Measurements from ENCODE around the gene CORT. TPM values are rescaled to one million over a fixed set of nuclear protein-coding genes. Genes with fewer than 3 reads are reported as not detected.

The CORT gene
- total RNA-seq (under 1 TPM in 3 of 10 donors, not detected in 7; 0.25 to 0.52 (median 0.36) TPM), polyA plus RNA-seq (under 1 TPM; 0.13 to 0.66 TPM)
- long read RNA-seq, donor 1, result 0 reads
- long read RNA-seq, donor 2, result 0 reads
- long read RNA-seq, donor 3, result 0 reads

- Histone ChIP-seq H3K36me3 (peaks cover 0 to 8% (median 0%) of the 10 kb centered on the region in 9 donors), H3K9me3 (peaks cover 0 to 5% (median 0%) of the 10 kb centered on the region in 11 donors), H3K27ac (peak within 1 kb of the TSS in 1 of 10 donors; percentile 10), H3K27me3 (no peaks in the 10 kb centered on the region), H3K4me3 (no peak within 1 kb of the TSS), H3K4me1 (peaks cover 0 to 12% (median 0%) of the 10 kb centered on the region in 9 donors)
- intact Hi-C loops (cut with DNase I), result no loop called here
- DNase-seq (no peak), ATAC-seq (no peak)
- WGBS, 2 donors, result 83 to 88% methylated on average over 10 of the region's 10 CpGs
- no peak for TF ChIP-seq CTCF (IDR thresholded peaks at IDR 0.05)
Measured at GRCh38 chr1:10449751-10450150, at the start of gene CORT. Gene CORT (plus strand): TSS chr1:10450031. CDS start chr1:10450224, 193 bp downstream.

- 64 to 65% methylated on average over 1 of the region's 1 CpG for WGBS, 2 donors
- Histone ChIP-seq H3K36me3 (peaks cover 0 to 52% (median 32%) of the 10 kb centered on the region in 9 donors), H3K27ac (peak overlapping the region in 2 of 10 donors; percentile 92 to 93), H3K9me3 (no peaks in the 10 kb centered on the region), H3K4me3 (peak overlapping the region in 1 of 10 donors; percentile 82), H3K4me1 (peaks cover 3 to 52% (median 14%) of the 10 kb centered on the region in 9 donors), H3K27me3 (no peaks in the 10 kb centered on the region)
- DNase-seq (no peak), ATAC-seq (no peak)
- no peak for TF ChIP-seq CTCF (IDR thresholded peaks at IDR 0.05)
- intact Hi-C loops (cut with DNase I), result no loop called here
Measured at GRCh38 chr1:10401281-10401680, 48.5 kb upstream of the CORT start.

GRCh38 chr1:10402729-10403274, 47.0 kb upstream of the CORT start:
- H3K27ac ChIP-seq, result peak overlapping the region in 1 of 10 donors; percentile 60
- ATAC-seq (no peak), DNase-seq (no peak)
- H3K4me3 ChIP-seq, result no peak overlapping the region
- peaks cover 3 to 50% (median 13%) of the 10 kb centered on the region in 9 donors for H3K4me1 ChIP-seq
- no peaks in the 10 kb centered on the region for H3K9me3 ChIP-seq
- no peak for TF ChIP-seq CTCF (IDR thresholded peaks at IDR 0.05)
- peaks cover 0 to 67% (median 43%) of the 10 kb centered on the region in 9 donors for H3K36me3 ChIP-seq
- intact Hi-C loops (cut with DNase I), result no loop called here
- H3K27me3 ChIP-seq, result no peaks in the 10 kb centered on the region
- WGBS, 2 donors, result 97% methylated on average over 9 of the region's 9 CpGs

GRCh38 chr1:10407201-10407600, 42.6 kb upstream of the CORT start:
- no peaks in the 10 kb centered on the region for H3K9me3 ChIP-seq
- H3K27me3 ChIP-seq, result no peaks in the 10 kb centered on the region
- no peak for ATAC-seq
- peaks cover 0 to 21% (median 0%) of the 10 kb centered on the region in 9 donors for H3K4me1 ChIP-seq
- H3K36me3 ChIP-seq, result peaks cover 5 to 100% (median 76%) of the 10 kb centered on the region in 9 donors
- 98 to 99% methylated on average over 2 of the region's 2 CpGs for WGBS, 2 donors
- no peak for TF ChIP-seq CTCF (IDR thresholded peaks at IDR 0.05)
- no peak overlapping the region for H3K27ac ChIP-seq
- intact Hi-C loops (cut with DNase I), result no loop called here
- no peak overlapping the region for H3K4me3 ChIP-seq
- no peak for DNase-seq
